Stimulated activated CD4-positive, alpha-beta T cell treated with anti-CD3 and anti-CD28 coated beads, Interleukin-2, amount 100 ng/mL, for 48 hours (primary cell): ENCODE data around the gene ITPR1.

Experiments
- DNase-seq, 2 donors: peaks; one replicate each; pipeline ENCODE4 v3.0.0-alpha.2; 2020

Gene ITPR1

GRCh38 chr3:4599612-4600011, 106.5 kb downstream of the ITPR1 start:
- DNase-seq, result no peak

GRCh38 chr3:4600493-4600892, 107.3 kb downstream of the ITPR1 start:
- no peak for DNase-seq

- DNase-seq, result no peak
Observed at GRCh38 chr3:4601892-4602291, 108.7 kb downstream of the ITPR1 start.

- no peak for DNase-seq
Observed at GRCh38 chr3:4604693-4605092, 111.5 kb downstream of the ITPR1 start.

GRCh38 chr3:4606911-4607310, 113.8 kb downstream of the ITPR1 start:
- no peak for DNase-seq

- DNase-seq, result no peak
Observed at GRCh38 chr3:4613366-4613765, 120.2 kb downstream of the ITPR1 start.

- no peak for DNase-seq
Observed at GRCh38 chr3:4614070-4614469, 120.9 kb downstream of the ITPR1 start.

GRCh38 chr3:4614927-4615326, 121.8 kb downstream of the ITPR1 start:
- DNase-seq, result no peak

GRCh38 chr3:4615750-4616149, 122.6 kb downstream of the ITPR1 start:
- DNase-seq, result no peak

- no peak for DNase-seq
Observed at GRCh38 chr3:4623421-4623999, 130.4 kb downstream of the ITPR1 start.

- no peak for DNase-seq
Observed at GRCh38 chr3:4627651-4628375, 134.7 kb downstream of the ITPR1 start.

GRCh38 chr3:4629095-4630007, 136.2 kb downstream of the ITPR1 start:
- no peak for DNase-seq

- DNase-seq, result no peak
Observed at GRCh38 chr3:4633078-4634004, 140.2 kb downstream of the ITPR1 start.

GRCh38 chr3:4634894-4635293, 141.7 kb downstream of the ITPR1 start:
- no peak for DNase-seq

- DNase-seq, result no peak
Observed at GRCh38 chr3:4637265-4637664, 144.1 kb downstream of the ITPR1 start.

- no peak for DNase-seq
Observed at GRCh38 chr3:4641863-4642563, 148.9 kb downstream of the ITPR1 start.

- no peak for DNase-seq
Observed at GRCh38 chr3:4642611-4643010, 149.5 kb downstream of the ITPR1 start.

GRCh38 chr3:4643904-4644547, 150.9 kb downstream of the ITPR1 start:
- no peak for DNase-seq

GRCh38 chr3:4644951-4645350, 151.8 kb downstream of the ITPR1 start:
- DNase-seq, result no peak

GRCh38 chr3:4645468-4645867, 152.3 kb downstream of the ITPR1 start:
- no peak for DNase-seq

- DNase-seq, result no peak
Observed at GRCh38 chr3:4647411-4647810, 154.3 kb downstream of the ITPR1 start.
